SK-N-SH (cell line): ENCODE measurements around the gene ANK3. TPM values are rescaled to one million over a fixed set of nuclear protein-coding genes. Genes with fewer than 3 reads are reported as not detected.

ENCODE experiments used
- CTCF ChIA-PET: fragments of 300-600, 350-600 bp; formaldehyde crosslinking; extraction: SDS; loops from one replicate; lab custom pipeline; 2021; lab: Yijun Ruan, JAX
- POLR2A ChIA-PET: fragments of 350-600 bp; sonication (Branson Sonifier 250); formaldehyde crosslinking; extraction: SDS; loops from one replicate; lab custom pipeline; 2020; ENCODE audit warnings: antibody characterized with exemption, inconsistent platforms; lab: Yijun Ruan, JAX
- DNase-seq: peaks from one replicate; pipeline ENCODE4 v3.0.0; 2012
- H2AFZ ChIP-seq: fragments of 200-600 bp; sonication (generic); 2 replicates; pipeline ENCODE4 v1.8.1; 2016; ENCODE audit warnings: antibody characterized with exemption, mild to moderate bottlenecking, low read depth
- H3F3A ChIP-seq: fragments of 200-600 bp; sonication (generic); replicated peaks from 2 replicates; pipeline ENCODE3; 2016; ENCODE audit warnings: antibody characterized with exemption, mild to moderate bottlenecking; ENCODE audit not compliant: insufficient read depth
- H3K27ac ChIP-seq, 2 experiments: fragments of 200-500 bp in 1 of 2; fragments of 200-600 bp in 1 of 2; sonication (Bioruptor generic) in 1 of 2; sonication (generic), shearing (Covaris generic) in 1 of 2; 2 replicates each; pipeline versions ENCODE4 v1.5.1 to v1.6.1; 2014 to 2016; ENCODE audit warnings: low read depth in 2 of 2, inconsistent platforms in 1 of 2, low read length in 1 of 2, mild to moderate bottlenecking in 1 of 2, mixed read lengths in 1 of 2
- H3K27me3 ChIP-seq: fragments of 200-600 bp; sonication (generic), shearing (Covaris generic); 2 replicates; pipeline ENCODE4 v1.6.1; 2016; ENCODE audit warnings: mixed run types; ENCODE audit not compliant: insufficient read depth
- H3K36me3 ChIP-seq, 2 experiments: fragments of 200-500 bp in 1 of 2; fragments of 200-600 bp in 1 of 2; sonication (Bioruptor generic) in 1 of 2; sonication (generic) in 1 of 2; replicated peaks in 1 of 2; 2 replicates each; pipeline versions ENCODE3 to v1.5.1; 2014 to 2016; ENCODE audit warnings: low read length in 1 of 2, mild to moderate bottlenecking in 1 of 2; ENCODE audit not compliant: insufficient read depth in 2 of 2, control insufficient read depth in 1 of 2
- H3K4me1 ChIP-seq, 2 experiments: fragments of 200-500 bp in 1 of 2; fragments of 200-600 bp in 1 of 2; sonication (Bioruptor generic) in 1 of 2; sonication (generic), shearing (Covaris generic) in 1 of 2; 2 replicates each; pipeline versions ENCODE4 v1.5.1 to v1.6.1; 2014 to 2016; ENCODE audit warnings: low read depth in 1 of 2, low read length in 1 of 2, mixed run types in 1 of 2; ENCODE audit not compliant: insufficient read depth in 2 of 2, control insufficient read depth in 1 of 2
- H3K4me2 ChIP-seq: fragments of 200-600 bp; sonication (generic), shearing (Covaris generic); 2 replicates; pipeline ENCODE4 v1.6.1; 2017; ENCODE audit warnings: mixed run types
- H3K4me3 ChIP-seq, 2 experiments: fragments of 200-500 bp in 1 of 2; fragments of 200-600 bp in 1 of 2; sonication (Bioruptor generic) in 1 of 2; sonication (generic), shearing (Covaris generic) in 1 of 2; 2 replicates each; pipeline versions ENCODE4 v1.5.1 to v1.8.1; 2014 to 2016; ENCODE audit warnings: low read depth in 2 of 2, inconsistent platforms in 1 of 2, low read length in 1 of 2, mild to moderate bottlenecking in 1 of 2, mixed read lengths in 1 of 2, moderate library complexity in 1 of 2
- H3K79me2 ChIP-seq: fragments of 200-600 bp; sonication (generic); 2 replicates; pipeline ENCODE4 v1.8.1; 2017; ENCODE audit warnings: mild to moderate bottlenecking; ENCODE audit not compliant: insufficient read depth
- H3K9ac ChIP-seq: fragments of 200-600 bp; sonication (generic); 2 replicates; pipeline ENCODE4 v1.6.1; 2017; ENCODE audit warnings: mixed run types
- H3K9me2 ChIP-seq: fragments of 200-600 bp; sonication (generic); 2 replicates; pipeline ENCODE4 v1.6.1; 2017; ENCODE audit warnings: mixed run types
- H3K9me3 ChIP-seq: fragments of 200-600 bp; sonication (generic); 2 replicates; pipeline ENCODE4 v1.6.1; 2017; ENCODE audit warnings: mixed run types, mild to moderate bottlenecking, moderate library complexity
- H4K20me1 ChIP-seq: fragments of 200-600 bp; sonication (generic); 2 replicates; pipeline ENCODE4 v1.6.1; 2017; ENCODE audit warnings: mild to moderate bottlenecking, mixed run types; ENCODE audit not compliant: insufficient read depth
- CHD2 ChIP-seq: fragments of 150-350 bp; IDR thresholded peaks from 2 replicates; pipeline ENCODE4 v1.6.1; 2018; ENCODE audit warnings: low read length; ENCODE audit not compliant: partially characterized antibody
- ELF1 ChIP-seq: IDR thresholded peaks from 2 replicates; pipeline ENCODE4 v1.4.0; 2012
- EZH2phosphoT487 ChIP-seq: fragments of 200-600 bp; sonication (generic); IDR thresholded peaks from 2 replicates; pipeline ENCODE4 v1.6.1; 2017; ENCODE audit warnings: low read depth, mixed run types, mild to moderate bottlenecking, antibody characterized with exemption, moderate library complexity, borderline replicate concordance
- FOSL2 ChIP-seq: IDR thresholded peaks from 2 replicates; pipeline ENCODE4 v1.4.0; 2012; ENCODE audit warnings: low read depth, mild to moderate bottlenecking, moderate library complexity, borderline replicate concordance
- FOXJ3 ChIP-seq: sonication (generic); formaldehyde crosslinking; IDR thresholded peaks from 2 replicates; pipeline ENCODE4 v1.5.1; 2020; ENCODE audit warnings: mild to moderate bottlenecking, missing genetic modification reagents
- FOXM1 ChIP-seq: IDR thresholded peaks from 2 replicates; pipeline ENCODE4 v1.4.0; 2012; ENCODE audit warnings: low read depth, mild to moderate bottlenecking
- GABPA ChIP-seq: IDR thresholded peaks from 2 replicates; pipeline ENCODE4 v1.4.0; 2012; ENCODE audit warnings: low read depth, mild to moderate bottlenecking
- MXI1 ChIP-seq: IDR thresholded peaks from 2 replicates; pipeline ENCODE4 v1.6.1; 2012; ENCODE audit warnings: mild to moderate bottlenecking, low read depth, low read length, improper control_type of control experiment
- NFIC ChIP-seq: IDR thresholded peaks from 2 replicates; pipeline ENCODE4 v1.4.0; 2012; ENCODE audit warnings: borderline replicate concordance
- NRF1 ChIP-seq: IDR thresholded peaks from 2 replicates; pipeline ENCODE4 v1.6.1; 2012; ENCODE audit warnings: low read depth, mild to moderate bottlenecking, low read length
- RCOR1 ChIP-seq: fragments of 150-350 bp; IDR thresholded peaks from 2 replicates; pipeline ENCODE4 v1.6.1; 2017; ENCODE audit warnings: antibody characterized with exemption, low read length
- RFX5 ChIP-seq: IDR thresholded peaks from 2 replicates; pipeline ENCODE4 v1.6.1; 2012; ENCODE audit warnings: mild to moderate bottlenecking, improper control_type of control experiment, low read length
- RXRA ChIP-seq: IDR thresholded peaks from 2 replicates; pipeline ENCODE4 v1.4.0; 2012; ENCODE audit warnings: low read depth, mild to moderate bottlenecking, borderline replicate concordance
- SIN3A ChIP-seq: IDR thresholded peaks from 2 replicates; pipeline ENCODE4 v1.6.1; 2012; ENCODE audit warnings: low read depth, mild to moderate bottlenecking, low read length, moderate library complexity, borderline replicate concordance
- SMC3 ChIP-seq: IDR thresholded peaks from 2 replicates; pipeline ENCODE4 v1.6.1; 2012; ENCODE audit warnings: low read depth, low read length, improper control_type of control experiment
- TCF12 ChIP-seq: IDR thresholded peaks from 2 replicates; pipeline ENCODE4 v1.4.0; 2012
- TEAD4 ChIP-seq: IDR thresholded peaks from 2 replicates; pipeline ENCODE4 v1.4.0; 2012; ENCODE audit warnings: mild to moderate bottlenecking, borderline replicate concordance; ENCODE audit not compliant: insufficient read depth
- YY1 ChIP-seq: IDR thresholded peaks from 2 replicates; pipeline ENCODE4 v1.4.0; 2012; ENCODE audit warnings: low read depth, mild to moderate bottlenecking
- WGBS: methylation state at CpG from one replicate; pipeline ENCODE4 v1.1.6; 2017; ENCODE audit warnings: low lambda C conversion rate; 5-methylcytosine and 5-hydroxymethylcytosine counted together
- polyA plus RNA-seq, 3 experiments: library from polyadenylated mRNA; depleted of rRNA; stranded (reverse); fragments of >200 nt; gene quantifications; 2 replicates each; pipeline ENCODE4 v1.2.3, GENCODE V29; 2012
- TF ChIP-seq, protein P1 (sequence below): IDR thresholded peaks from 2 replicates; pipeline ENCODE4; 2012
- TF ChIP-seq, protein P2 (sequence below): IDR thresholded peaks from 2 replicates; pipeline ENCODE4 v1.4.0; 2012; ENCODE audit warnings: low read depth, borderline replicate concordance
- TF ChIP-seq, protein P3 (sequence below): fragments of 200-600 bp; sonication (generic); IDR thresholded peaks from 2 replicates; pipeline ENCODE4 v1.6.1; 2017; ENCODE audit warnings: antibody characterized with exemption, mild to moderate bottlenecking, moderate library complexity

The ANK3 gene
- polyA plus RNA-seq, 1 of the 3 experiments (the other 2 are of a cell fraction): 10.0 TPM

DNA sequence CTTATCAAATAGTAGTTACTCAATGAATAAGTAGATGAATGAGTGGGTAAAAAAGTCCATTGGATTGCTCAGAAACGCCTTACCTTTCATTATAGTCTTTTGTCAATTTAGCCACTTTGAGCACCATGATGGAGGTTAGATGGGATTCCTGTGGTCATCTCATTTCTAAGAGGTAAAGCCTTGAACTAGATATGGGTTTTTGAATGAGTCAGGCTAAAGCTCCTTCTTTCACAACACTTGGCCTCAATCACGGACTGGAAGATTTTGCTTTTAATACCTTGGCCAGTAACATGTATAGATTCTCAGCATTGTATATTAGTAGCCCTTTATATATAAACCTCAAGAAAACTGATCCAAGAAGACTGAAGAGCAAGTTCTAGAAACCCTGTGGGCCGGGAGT is 383.6 kb downstream of the ANK3 start:
- ChIA-PET CTCF (no interaction called here), POLR2A (no interaction called here)
- Histone ChIP-seq H4K20me1 (no peaks in the 10 kb centered on the region), H3K4me2 (no peak overlapping the region), H3K27ac (no peak overlapping the region), H3K4me3 (no peak overlapping the region), H3K9ac (no peak overlapping the region), H3F3A (no peaks in the 10 kb centered on the region), H3K36me3 (no peaks in the 10 kb centered on the region), H3K79me2 (no peaks in the 10 kb centered on the region), H3K27me3 (no peaks in the 10 kb centered on the region; the same call in 1 of the 2 replicates), H3K9me2 (no peaks in the 10 kb centered on the region), H2AFZ (no peak overlapping the region), H3K4me1 (no peaks in the 10 kb centered on the region), H3K9me3 (no peaks in the 10 kb centered on the region)
- no peak for TF ChIP-seq FOSL2
- no peak for TF ChIP-seq SMC3
- no peak for TF ChIP-seq ELF1
- no peak for TF ChIP-seq TCF12
- WGBS: 39% methylated on average over 3 of the region's 3 CpGs
- no peak for DNase-seq

DNA sequence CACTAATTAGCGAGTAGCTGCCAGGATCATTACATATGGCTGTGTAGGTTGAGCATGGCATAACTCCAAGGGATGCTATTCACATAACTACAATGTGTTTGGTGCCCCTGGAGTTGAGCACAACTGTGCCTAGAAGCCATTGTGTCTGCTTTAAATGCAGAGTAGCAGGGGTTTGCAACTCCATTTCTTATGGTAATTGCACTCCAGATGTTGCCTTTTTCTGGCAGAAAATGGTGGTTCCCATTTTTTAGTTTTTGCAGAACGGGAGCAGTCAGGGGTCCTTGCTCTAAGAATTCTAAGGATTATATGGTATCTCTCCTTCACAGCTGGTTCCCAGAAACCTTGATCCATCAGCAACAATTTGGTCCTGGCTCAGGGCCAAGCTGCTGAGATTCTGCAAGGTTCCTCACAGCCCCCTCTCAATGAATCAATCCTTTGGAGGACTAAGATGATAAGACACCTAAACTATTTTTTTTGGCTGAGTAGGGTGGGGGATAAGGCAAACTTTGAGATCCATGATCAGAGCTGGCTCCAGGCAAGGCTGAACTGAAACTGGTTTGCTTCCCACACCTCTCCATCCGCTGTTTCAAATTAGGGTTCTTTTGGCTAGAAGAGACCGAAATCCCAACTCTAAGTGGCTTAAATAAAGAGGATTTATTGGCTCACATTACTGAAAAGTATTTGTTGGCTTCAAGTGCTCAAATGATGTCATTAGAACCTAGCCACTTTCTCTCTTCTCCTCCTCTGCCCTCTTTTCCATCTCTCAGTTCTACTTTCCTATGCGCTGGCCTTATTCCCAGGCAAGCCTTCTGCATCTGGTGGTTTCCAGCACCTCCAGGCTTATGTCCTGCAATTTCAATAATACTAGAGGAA is 385.8 kb downstream of the ANK3 start:
- H2AFZ ChIP-seq: no peak overlapping the region
- no peak overlapping the region for H3K27ac ChIP-seq
- H3K27me3 ChIP-seq: no peaks in the 10 kb centered on the region; the same call in 1 of the 2 replicates
- no peaks in the 10 kb centered on the region for H3K36me3 ChIP-seq
- no peaks in the 10 kb centered on the region for H3K9me2 ChIP-seq
- H3K9ac ChIP-seq: no peak overlapping the region
- no peaks in the 10 kb centered on the region for H3K79me2 ChIP-seq
- no peak overlapping the region for H3K4me3 ChIP-seq
- 66% methylated on average over 5 of the region's 5 CpGs for WGBS
- no peaks in the 10 kb centered on the region for H4K20me1 ChIP-seq
- no peaks in the 10 kb centered on the region for H3K4me1 ChIP-seq
- ChIA-PET CTCF (interaction anchor here (0.6 kb wide), 1 partner anchor 786 kb away, joined by 3 read pairs; no protein-coding TSS in a partner anchor), POLR2A (no interaction called here)
- H3K4me2 ChIP-seq: no peak overlapping the region
- H3K9me3 ChIP-seq: no peaks in the 10 kb centered on the region
- DNase-seq: no peak
- TF ChIP-seq NRF1 (no peak), TCF12 (no peak), FOXM1 (no peak), FOXJ3 (CRISPR knock-in tag) (no peak), GABPA (no peak), MXI1 (no peak), TEAD4 (no peak), RXRA (no peak), RCOR1 (no peak), RFX5 (no peak), SIN3A (no peak), YY1 (no peak), NFIC (no peak), CHD2 (no peak), EZH2phosphoT487 (no peak)
- TF ChIP-seq, protein P1, sequence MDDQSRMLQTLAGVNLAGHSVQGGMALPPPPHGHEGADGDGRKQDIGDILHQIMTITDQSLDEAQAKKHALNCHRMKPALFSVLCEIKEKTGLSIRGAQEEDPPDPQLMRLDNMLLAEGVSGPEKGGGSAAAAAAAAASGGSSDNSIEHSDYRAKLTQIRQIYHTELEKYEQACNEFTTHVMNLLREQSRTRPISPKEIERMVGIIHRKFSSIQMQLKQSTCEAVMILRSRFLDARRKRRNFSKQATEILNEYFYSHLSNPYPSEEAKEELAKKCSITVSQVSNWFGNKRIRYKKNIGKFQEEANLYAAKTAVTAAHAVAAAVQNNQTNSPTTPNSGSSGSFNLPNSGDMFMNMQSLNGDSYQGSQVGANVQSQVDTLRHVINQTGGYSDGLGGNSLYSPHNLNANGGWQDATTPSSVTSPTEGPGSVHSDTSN: no peak
- TF ChIP-seq, protein P2, sequence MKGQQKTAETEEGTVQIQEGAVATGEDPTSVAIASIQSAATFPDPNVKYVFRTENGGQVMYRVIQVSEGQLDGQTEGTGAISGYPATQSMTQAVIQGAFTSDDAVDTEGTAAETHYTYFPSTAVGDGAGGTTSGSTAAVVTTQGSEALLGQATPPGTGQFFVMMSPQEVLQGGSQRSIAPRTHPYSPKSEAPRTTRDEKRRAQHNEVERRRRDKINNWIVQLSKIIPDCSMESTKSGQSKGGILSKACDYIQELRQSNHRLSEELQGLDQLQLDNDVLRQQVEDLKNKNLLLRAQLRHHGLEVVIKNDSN: no peak
- TF ChIP-seq, protein P3, sequence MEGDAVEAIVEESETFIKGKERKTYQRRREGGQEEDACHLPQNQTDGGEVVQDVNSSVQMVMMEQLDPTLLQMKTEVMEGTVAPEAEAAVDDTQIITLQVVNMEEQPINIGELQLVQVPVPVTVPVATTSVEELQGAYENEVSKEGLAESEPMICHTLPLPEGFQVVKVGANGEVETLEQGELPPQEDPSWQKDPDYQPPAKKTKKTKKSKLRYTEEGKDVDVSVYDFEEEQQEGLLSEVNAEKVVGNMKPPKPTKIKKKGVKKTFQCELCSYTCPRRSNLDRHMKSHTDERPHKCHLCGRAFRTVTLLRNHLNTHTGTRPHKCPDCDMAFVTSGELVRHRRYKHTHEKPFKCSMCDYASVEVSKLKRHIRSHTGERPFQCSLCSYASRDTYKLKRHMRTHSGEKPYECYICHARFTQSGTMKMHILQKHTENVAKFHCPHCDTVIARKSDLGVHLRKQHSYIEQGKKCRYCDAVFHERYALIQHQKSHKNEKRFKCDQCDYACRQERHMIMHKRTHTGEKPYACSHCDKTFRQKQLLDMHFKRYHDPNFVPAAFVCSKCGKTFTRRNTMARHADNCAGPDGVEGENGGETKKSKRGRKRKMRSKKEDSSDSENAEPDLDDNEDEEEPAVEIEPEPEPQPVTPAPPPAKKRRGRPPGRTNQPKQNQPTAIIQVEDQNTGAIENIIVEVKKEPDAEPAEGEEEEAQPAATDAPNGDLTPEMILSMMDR: no peak
- no peaks in the 10 kb centered on the region for H3F3A ChIP-seq
